Stimulated activated naive B cell treated with anti-CD40 and anti-IgM and Interleukin-4, amounts not matched to agents 10 μg/mL and 1 μg/mL and 100 μg/mL, for 72 hours (primary cell): Measurements from ENCODE around the gene TMSB10.
"Not testable (repeated sequence)": the region's sequence is repeated elsewhere in the genome, so short reads cannot be mapped to it uniquely, and the experiment has no call there.

Experiments
- ATAC-seq, 2 donors: fragments of 150-1000 bp; cut with Tn5 transposase; replicated peaks; 2 replicates each; pipeline ENCODE4 v1.10.0; 2021; ENCODE audit warnings: moderate library complexity in 1 of 2
- DNase-seq: peaks from one replicate; pipeline ENCODE4 v3.0.0; 2021
- H3K27ac Mint-ChIP-seq: one replicate; pipeline ENCODE4 v1.8.0; 2022; ENCODE audit warnings: mild to moderate bottlenecking, mixed read lengths
- H3K27me3 Mint-ChIP-seq, 2 donors: one replicate each; pipeline ENCODE4 v1.8.0; 2022; ENCODE audit warnings: mixed read lengths in 2 of 2
- H3K36me3 Mint-ChIP-seq, 2 donors: one replicate each; pipeline ENCODE4 v1.8.0; 2022; ENCODE audit warnings: mixed read lengths in 2 of 2, mild to moderate bottlenecking in 1 of 2
- H3K4me1 Mint-ChIP-seq, 2 donors: one replicate each; pipeline ENCODE4 v1.8.0; 2022; ENCODE audit warnings: mixed read lengths in 2 of 2, mild to moderate bottlenecking in 1 of 2
- H3K4me3 Mint-ChIP-seq, 2 donors: one replicate each; pipeline ENCODE4 v1.8.0; 2022; ENCODE audit warnings: mild to moderate bottlenecking in 2 of 2, mixed read lengths in 2 of 2, moderate library complexity in 1 of 2
- H3K9me3 Mint-ChIP-seq, 2 donors: one replicate each; pipeline ENCODE4 v1.8.0; 2022; ENCODE audit warnings: mixed read lengths in 2 of 2, mild to moderate bottlenecking in 1 of 2

Gene TMSB10

GRCh38 chr2:84945838-84946203 is 40.4 kb downstream of the TMSB10 start:
- not testable (repeated sequence) for H3K9me3 Mint-ChIP-seq, H3K36me3 Mint-ChIP-seq, DNase-seq, H3K27me3 Mint-ChIP-seq, ATAC-seq
- Mint-ChIP-seq H3K4me3 (peak overlapping the region; percentile 53 to 63), H3K4me1 (peaks cover 35 to 61% of the 10 kb centered on the region in 2 donors), H3K27ac (peak overlapping the region; percentile 97)

- no peaks in the 10 kb centered on the region for H3K27me3 Mint-ChIP-seq
- ATAC-seq, result peak; percentile 82
- peaks cover 32 to 55% of the 10 kb centered on the region in 2 donors for H3K4me1 Mint-ChIP-seq
Observed at GRCh38 chr2:84946204-84947009, 41.0 kb downstream of the TMSB10 start.

GRCh38 chr2:84947010-84947593 is 41.6 kb downstream of the TMSB10 start:
- DNase-seq (no peak), ATAC-seq (no peak)
- H3K9me3 Mint-ChIP-seq, result no peaks in the 10 kb centered on the region
- H3K4me3 Mint-ChIP-seq, result no peak overlapping the region
- peak overlapping the region; percentile 83 for H3K27ac Mint-ChIP-seq
- peaks cover 7 to 10% of the 10 kb centered on the region in 2 donors for H3K36me3 Mint-ChIP-seq
- no peaks in the 10 kb centered on the region for H3K27me3 Mint-ChIP-seq
- H3K4me1 Mint-ChIP-seq, result peaks cover 32 to 48% of the 10 kb centered on the region in 2 donors

More at GRCh38 chr2:84946204-84947009, 41.0 kb downstream of the TMSB10 start:
- peak; percentile 77 for DNase-seq
- no peaks in the 10 kb centered on the region for H3K9me3 Mint-ChIP-seq
- H3K36me3 Mint-ChIP-seq, result peaks cover 7 to 10% of the 10 kb centered on the region in 2 donors
- peak overlapping the region; percentile 51 to 63 for H3K4me3 Mint-ChIP-seq
- H3K27ac Mint-ChIP-seq, result peak overlapping the region; percentile 83

- no peak overlapping the region for H3K27ac Mint-ChIP-seq
- no peaks in the 10 kb centered on the region for H3K9me3 Mint-ChIP-seq
- DNase-seq, result no peak
- H3K27me3 Mint-ChIP-seq, result no peaks in the 10 kb centered on the region
- peaks cover 4 to 8% of the 10 kb centered on the region in 2 donors for H3K4me1 Mint-ChIP-seq
- H3K36me3 Mint-ChIP-seq, result peaks cover 11 to 14% of the 10 kb centered on the region in 2 donors
- ATAC-seq, result no peak
- H3K4me3 Mint-ChIP-seq, result no peak overlapping the region
Observed at GRCh38 chr2:84953535-84953934, 48.1 kb downstream of the TMSB10 start.

- H3K36me3 Mint-ChIP-seq, result peaks cover 11 to 18% of the 10 kb centered on the region in 2 donors
Observed at GRCh38 chr2:84954329-84954728, 48.9 kb downstream of the TMSB10 start.

More at GRCh38 chr2:84954329-84954728, 48.9 kb downstream of the TMSB10 start:
- Mint-ChIP-seq H3K27me3 (no peaks in the 10 kb centered on the region), H3K9me3 (no peaks in the 10 kb centered on the region), H3K27ac (no peak overlapping the region), H3K4me3 (no peak overlapping the region), H3K4me1 (peaks cover 6 to 11% of the 10 kb centered on the region in 2 donors)
- DNase-seq, result no peak
- no peak for ATAC-seq
